Stimulated activated CD8-positive, alpha-beta memory T cell treated with anti-CD3 and anti-CD28 coated beads, Interleukin-7, amount 100 ng/mL, for 4 hours (primary cell): ENCODE data around the gene SLC1A2.

Source experiments
- DNase-seq, 2 donors: peaks; one replicate each; pipeline ENCODE4 v3.0.0-alpha.2; 2020; ENCODE audit warnings: low read depth in 2 of 2

SLC1A2 gene

GRCh38 chr11:35324981-35325380 lies 94.4 kb downstream of the SLC1A2 start:
- DNase-seq, result no peak

- no peak for DNase-seq
These were observed 95.0 kb downstream of the SLC1A2 start for GRCh38 chr11:35324183-35324886.

GRCh38 chr11:35323076-35323868 lies 96.1 kb downstream of the SLC1A2 start:
- no peak for DNase-seq

GRCh38 chr11:35322318-35322979 lies 96.9 kb downstream of the SLC1A2 start:
- DNase-seq, result no peak

- DNase-seq, result no peak
These were observed 97.6 kb downstream of the SLC1A2 start for GRCh38 chr11:35321532-35322317.

GRCh38 chr11:35321111-35321510 lies 98.2 kb downstream of the SLC1A2 start:
- no peak for DNase-seq

- no peak for DNase-seq
These were observed 100.1 kb downstream of the SLC1A2 start for GRCh38 chr11:35318977-35319925.

GRCh38 chr11:35318309-35318708 lies 101.0 kb downstream of the SLC1A2 start:
- DNase-seq, result no peak

GRCh38 chr11:35317253-35317652 lies 102.1 kb downstream of the SLC1A2 start:
- DNase-seq, result no peak

- no peak for DNase-seq
These were observed 103.2 kb downstream of the SLC1A2 start for GRCh38 chr11:35316161-35316560.

- no peak for DNase-seq
These were observed 105.6 kb downstream of the SLC1A2 start for GRCh38 chr11:35313760-35314153.

- DNase-seq, result no peak
These were observed 106.1 kb downstream of the SLC1A2 start for GRCh38 chr11:35313066-35313759.

- DNase-seq, result no peak
These were observed 108.0 kb downstream of the SLC1A2 start for GRCh38 chr11:35311331-35311730.

- no peak for DNase-seq
These were observed 111.2 kb downstream of the SLC1A2 start for GRCh38 chr11:35308157-35308556.

GRCh38 chr11:35307221-35307621 lies 112.1 kb downstream of the SLC1A2 start:
- no peak for DNase-seq

GRCh38 chr11:35305670-35306382 lies 113.5 kb downstream of the SLC1A2 start:
- DNase-seq, result peak; percentile 15 to 16

- DNase-seq, result no peak
These were observed 114.4 kb downstream of the SLC1A2 start for GRCh38 chr11:35304900-35305460.

GRCh38 chr11:35304386-35304775 lies 115.0 kb downstream of the SLC1A2 start:
- no peak for DNase-seq
